ENCODE data around the gene TTL. TPM values are rescaled to one million over a fixed set of nuclear protein-coding genes. Genes with fewer than 3 reads are reported as not detected.

TTL gene
- polyA plus RNA-seq, 1 donor from 2014 or later, result 53.8 TPM

DNA sequence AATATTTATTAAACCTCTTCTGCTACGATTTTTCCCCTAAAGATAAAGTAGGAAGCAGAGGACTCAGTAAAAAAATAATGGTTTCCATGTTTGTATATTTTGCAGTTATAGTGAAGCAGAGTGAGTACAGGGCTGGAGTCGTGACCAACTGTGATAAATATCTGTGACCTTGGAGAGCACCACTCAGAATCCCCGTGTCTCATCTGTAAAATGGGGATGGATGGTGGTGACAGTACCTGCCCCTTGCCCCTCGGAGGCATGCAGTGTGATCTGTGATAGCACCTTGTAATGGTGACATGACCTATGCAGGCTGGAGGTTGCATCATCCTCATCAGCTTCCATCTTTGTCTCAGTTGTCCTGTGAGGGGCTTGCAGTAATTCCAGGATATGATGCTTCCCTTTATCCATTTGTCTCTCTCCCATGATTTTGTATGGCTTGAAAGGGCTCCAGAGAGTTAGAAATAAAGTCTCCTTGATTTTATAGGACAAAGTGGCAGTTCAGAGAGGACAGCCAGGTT is 5.5 kb downstream of the TTL start:
- Histone ChIP-seq H3K36me3 (ENCODE audit: insufficient read depth, low read length) (peaks cover 14% of the 10 kb centered on the region), H3F3A (ENCODE audit: insufficient read depth, low read length, poor library complexity, severe bottlenecking) (no peaks in the 10 kb centered on the region), H3K4me3 (ENCODE audit: low read length) (no peak overlapping the region), H2AFZ (ENCODE audit: low read depth, low read length) (no peak overlapping the region), H3K27me3 (ENCODE audit: insufficient read depth, low read depth, low read length) (no peaks in the 10 kb centered on the region), H3K4me2 (ENCODE audit: low read length) (no peak overlapping the region), H3K9ac (ENCODE audit: low read length) (no peak overlapping the region), H3K9me3 (ENCODE audit: low read length) (no peaks in the 10 kb centered on the region), H4K20me1 (ENCODE audit: insufficient read depth) (no peaks in the 10 kb centered on the region), H3K79me2 (replicated peaks; ENCODE audit: insufficient read depth, low read length) (peaks cover 49% of the 10 kb centered on the region), H3K27ac (ENCODE audit: low read length) (no peak overlapping the region), H3K9me2 (ENCODE audit: insufficient read depth, low read length) (no peaks in the 10 kb centered on the region)
- no peak for TF ChIP-seq TAF1 (IDR thresholded peaks at IDR 0.05; ENCODE audit: low read depth)
- no peak for TF ChIP-seq REST (IDR thresholded peaks at IDR 0.05; ENCODE audit: borderline replicate concordance)
- no peak for TF ChIP-seq MXI1 (conservative IDR thresholded peaks at IDR 0.05; ENCODE audit: poor library complexity, severe bottlenecking)
- no peak for TF ChIP-seq SMC3 (conservative IDR thresholded peaks at IDR 0.05; ENCODE audit: poor library complexity)
- TF ChIP-seq, protein P1, sequence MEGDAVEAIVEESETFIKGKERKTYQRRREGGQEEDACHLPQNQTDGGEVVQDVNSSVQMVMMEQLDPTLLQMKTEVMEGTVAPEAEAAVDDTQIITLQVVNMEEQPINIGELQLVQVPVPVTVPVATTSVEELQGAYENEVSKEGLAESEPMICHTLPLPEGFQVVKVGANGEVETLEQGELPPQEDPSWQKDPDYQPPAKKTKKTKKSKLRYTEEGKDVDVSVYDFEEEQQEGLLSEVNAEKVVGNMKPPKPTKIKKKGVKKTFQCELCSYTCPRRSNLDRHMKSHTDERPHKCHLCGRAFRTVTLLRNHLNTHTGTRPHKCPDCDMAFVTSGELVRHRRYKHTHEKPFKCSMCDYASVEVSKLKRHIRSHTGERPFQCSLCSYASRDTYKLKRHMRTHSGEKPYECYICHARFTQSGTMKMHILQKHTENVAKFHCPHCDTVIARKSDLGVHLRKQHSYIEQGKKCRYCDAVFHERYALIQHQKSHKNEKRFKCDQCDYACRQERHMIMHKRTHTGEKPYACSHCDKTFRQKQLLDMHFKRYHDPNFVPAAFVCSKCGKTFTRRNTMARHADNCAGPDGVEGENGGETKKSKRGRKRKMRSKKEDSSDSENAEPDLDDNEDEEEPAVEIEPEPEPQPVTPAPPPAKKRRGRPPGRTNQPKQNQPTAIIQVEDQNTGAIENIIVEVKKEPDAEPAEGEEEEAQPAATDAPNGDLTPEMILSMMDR (IDR thresholded peaks at IDR 0.05; ENCODE audit: poor library complexity, severe bottlenecking), result no peak
- no peak for TF ChIP-seq POLR2AphosphoS5 (IDR thresholded peaks at IDR 0.05)
- no peak for TF ChIP-seq EZH2 (IDR thresholded peaks at IDR 0.05; ENCODE audit: borderline replicate concordance, insufficient read depth, low read length, poor library complexity, severe bottlenecking)
- no peak for TF ChIP-seq RAD21 (conservative IDR thresholded peaks at IDR 0.05)
- no peak for TF ChIP-seq EP300 (conservative IDR thresholded peaks at IDR 0.05; ENCODE audit: poor library complexity, severe bottlenecking)

- Histone ChIP-seq H3K27me3 (ENCODE audit: insufficient read depth, low read depth, low read length) (no peaks in the 10 kb centered on the region), H3K9ac (ENCODE audit: low read length) (no peak overlapping the region), H3K9me2 (ENCODE audit: insufficient read depth, low read length) (no peaks in the 10 kb centered on the region), H3K79me2 (replicated peaks; ENCODE audit: insufficient read depth, low read length) (peaks cover 44% of the 10 kb centered on the region), H3K4me2 (ENCODE audit: low read length) (no peak overlapping the region), H3K9me3 (ENCODE audit: low read length) (no peaks in the 10 kb centered on the region), H3F3A (ENCODE audit: insufficient read depth, low read length, poor library complexity, severe bottlenecking) (no peaks in the 10 kb centered on the region), H3K36me3 (ENCODE audit: insufficient read depth, low read length) (peaks cover 14% of the 10 kb centered on the region), H3K27ac (ENCODE audit: low read length) (no peak overlapping the region), H3K4me3 (ENCODE audit: low read length) (no peak overlapping the region), H4K20me1 (ENCODE audit: insufficient read depth) (no peaks in the 10 kb centered on the region), H2AFZ (ENCODE audit: low read depth, low read length) (no peak overlapping the region)
- TF ChIP-seq EP300 (conservative IDR thresholded peaks at IDR 0.05; ENCODE audit: poor library complexity, severe bottlenecking) (no peak), SMC3 (conservative IDR thresholded peaks at IDR 0.05; ENCODE audit: poor library complexity) (no peak), MXI1 (conservative IDR thresholded peaks at IDR 0.05; ENCODE audit: poor library complexity, severe bottlenecking) (no peak)
Measured at GRCh38 chr2:112488201-112488600, 6.2 kb downstream of the TTL start.

Data from neural cell (in vitro differentiated cells).